Parathyroid adenoma (tissue), 2 donors: ENCODE results near the gene SUOX.
"Not testable (repeated sequence)": the region's sequence is repeated elsewhere in the genome, so short reads cannot be mapped to it uniquely, and the experiment has no call there.

Experiments used
- H2AFZ ChIP-seq: fragments of 300-600 bp; sonication (generic); one replicate; pipeline ENCODE4 v1.7.0; 2017; ENCODE audit warnings: antibody characterized with exemption, mild to moderate bottlenecking
- H3K27ac ChIP-seq: fragments of 300-600 bp; sonication (generic); one replicate; pipeline ENCODE4 v1.7.0; 2017
- H3K27me3 ChIP-seq: fragments of 300-600 bp; sonication (generic); one replicate; pipeline ENCODE4 v1.7.0; 2017; ENCODE audit warnings: low read length; ENCODE audit not compliant: control insufficient read depth, insufficient read depth
- H3K36me3 ChIP-seq: fragments of 300-600 bp; sonication (generic); one replicate; pipeline ENCODE4 v1.7.0; 2017; ENCODE audit warnings: low read length; ENCODE audit not compliant: control insufficient read depth, insufficient read depth
- H3K4me1 ChIP-seq: fragments of 300-600 bp; sonication (generic); one replicate; pipeline ENCODE4 v1.7.0; 2017; ENCODE audit warnings: control low read depth
- H3K4me2 ChIP-seq: fragments of 300-600 bp; sonication (generic); one replicate; pipeline ENCODE4 v1.7.0; 2017; ENCODE audit warnings: low read length
- H3K4me3 ChIP-seq: fragments of 300-600 bp; sonication (generic); one replicate; pipeline ENCODE4 v1.7.0; 2017; ENCODE audit warnings: low read depth, low read length
- H3K79me2 ChIP-seq: fragments of 300-600 bp; sonication (generic); one replicate; pipeline ENCODE4 v1.7.0; 2017; ENCODE audit warnings: control low read depth
- H3K9ac ChIP-seq: fragments of 300-600 bp; sonication (generic); one replicate; pipeline ENCODE4 v1.7.0; 2017; ENCODE audit warnings: mild to moderate bottlenecking
- H3K9me3 ChIP-seq: fragments of 300-600 bp; sonication (generic); one replicate; pipeline ENCODE4 v1.7.0; 2017; ENCODE audit warnings: low read length; ENCODE audit not compliant: control insufficient read depth
- TF ChIP-seq, protein P1 (sequence below): fragments of 300-600 bp; sonication (generic); IDR thresholded peaks from one replicate; pipeline ENCODE4 v1.7.0; 2017; ENCODE audit warnings: antibody characterized with exemption, mild to moderate bottlenecking
- donor health status: primary hyperparathyroidism.

The SUOX gene

GRCh38 chr12:56001487-56002100, 4.5 kb downstream of the SUOX start:
- H3K9me3 ChIP-seq: no peaks in the 10 kb centered on the region
- no peaks in the 10 kb centered on the region for H3K36me3 ChIP-seq
- H3K4me1 ChIP-seq: peaks cover 11% of the 10 kb centered on the region
- TF ChIP-seq, protein P1, sequence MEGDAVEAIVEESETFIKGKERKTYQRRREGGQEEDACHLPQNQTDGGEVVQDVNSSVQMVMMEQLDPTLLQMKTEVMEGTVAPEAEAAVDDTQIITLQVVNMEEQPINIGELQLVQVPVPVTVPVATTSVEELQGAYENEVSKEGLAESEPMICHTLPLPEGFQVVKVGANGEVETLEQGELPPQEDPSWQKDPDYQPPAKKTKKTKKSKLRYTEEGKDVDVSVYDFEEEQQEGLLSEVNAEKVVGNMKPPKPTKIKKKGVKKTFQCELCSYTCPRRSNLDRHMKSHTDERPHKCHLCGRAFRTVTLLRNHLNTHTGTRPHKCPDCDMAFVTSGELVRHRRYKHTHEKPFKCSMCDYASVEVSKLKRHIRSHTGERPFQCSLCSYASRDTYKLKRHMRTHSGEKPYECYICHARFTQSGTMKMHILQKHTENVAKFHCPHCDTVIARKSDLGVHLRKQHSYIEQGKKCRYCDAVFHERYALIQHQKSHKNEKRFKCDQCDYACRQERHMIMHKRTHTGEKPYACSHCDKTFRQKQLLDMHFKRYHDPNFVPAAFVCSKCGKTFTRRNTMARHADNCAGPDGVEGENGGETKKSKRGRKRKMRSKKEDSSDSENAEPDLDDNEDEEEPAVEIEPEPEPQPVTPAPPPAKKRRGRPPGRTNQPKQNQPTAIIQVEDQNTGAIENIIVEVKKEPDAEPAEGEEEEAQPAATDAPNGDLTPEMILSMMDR: no peak
- peak overlapping the region; percentile 65 for H3K27ac ChIP-seq
- H2AFZ ChIP-seq: no peak overlapping the region
- H3K4me2 ChIP-seq: no peak overlapping the region
- H3K79me2 ChIP-seq: peaks cover 10% of the 10 kb centered on the region
- no peaks in the 10 kb centered on the region for H3K27me3 ChIP-seq
- no peak overlapping the region for H3K9ac ChIP-seq
- H3K4me3 ChIP-seq: no peak overlapping the region

- H3K4me1 ChIP-seq: peaks cover 10% of the 10 kb centered on the region
- not testable (repeated sequence) for H3K9ac ChIP-seq, H3K36me3 ChIP-seq, H3K9me3 ChIP-seq, H3K4me2 ChIP-seq, H3K27ac ChIP-seq, H3K4me3 ChIP-seq, H3K79me2 ChIP-seq, H2AFZ ChIP-seq, H3K27me3 ChIP-seq
These were observed 6.3 kb downstream of the SUOX start for GRCh38 chr12:56003376-56003775.

GRCh38 chr12:56004211-56004610, 7.1 kb downstream of the SUOX start:
- Histone ChIP-seq H3K9me3 (no peaks in the 10 kb centered on the region), H3K27ac (no peak overlapping the region), H3K27me3 (no peaks in the 10 kb centered on the region), H3K36me3 (no peaks in the 10 kb centered on the region), H2AFZ (no peak overlapping the region), H3K4me3 (no peak overlapping the region), H3K9ac (no peak overlapping the region), H3K4me1 (peaks cover 10% of the 10 kb centered on the region), H3K4me2 (no peak overlapping the region), H3K79me2 (no peaks in the 10 kb centered on the region)
- TF ChIP-seq, protein P1: no peak

DNA sequence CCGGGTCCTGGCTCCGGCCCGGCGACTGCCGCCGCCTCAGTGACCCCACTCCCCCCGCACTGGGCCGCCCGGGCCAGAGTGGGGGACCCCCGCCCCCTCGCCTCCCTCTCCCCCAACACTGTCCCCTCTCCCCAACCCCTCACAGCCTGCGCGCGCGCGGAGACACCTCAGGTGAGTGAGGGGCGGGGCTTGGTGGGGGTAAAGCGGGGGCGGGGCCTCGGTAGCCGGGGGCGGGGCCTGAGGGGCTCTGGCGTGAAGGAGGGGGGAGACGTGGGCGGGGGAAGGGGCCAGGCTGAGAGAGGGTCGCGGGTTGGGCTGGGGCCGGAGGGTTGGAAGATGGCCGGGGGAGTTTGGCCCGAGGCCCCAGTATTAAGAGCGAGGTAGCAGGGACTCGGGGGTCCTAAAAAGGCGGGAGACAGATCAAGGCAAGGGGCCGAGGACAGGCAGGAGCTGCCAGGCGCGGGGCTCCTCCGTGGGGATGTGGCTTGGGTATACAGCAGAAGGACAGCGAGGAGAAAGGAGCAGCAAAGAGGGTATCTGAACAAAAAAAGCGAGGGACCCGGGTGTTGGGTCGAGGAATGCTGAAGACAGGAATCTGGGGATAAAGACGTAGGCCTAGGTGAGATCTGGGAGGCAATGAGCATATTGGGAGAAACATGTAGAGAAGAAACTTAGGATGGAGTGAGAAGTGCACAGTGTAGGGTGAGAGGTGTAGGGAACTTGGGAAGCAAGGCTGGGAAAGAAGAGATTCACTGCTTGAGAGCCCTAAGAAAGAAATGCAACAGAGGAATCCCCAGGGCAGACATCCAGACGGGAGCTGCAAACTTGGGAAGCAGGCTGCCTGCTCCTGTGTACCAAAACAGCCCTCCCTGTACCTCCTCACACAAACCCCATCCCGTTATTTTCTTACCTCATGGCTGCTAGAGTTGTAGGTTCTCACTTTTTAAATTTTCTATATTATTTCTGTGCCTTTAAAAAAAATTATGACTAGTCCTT, 10.8 kb downstream of the SUOX start:
- H3K27me3 ChIP-seq: no peaks in the 10 kb centered on the region
- TF ChIP-seq, protein P1: no peak
- H3K79me2 ChIP-seq: no peaks in the 10 kb centered on the region
- peak overlapping the region; percentile 92 for H3K27ac ChIP-seq
- no peaks in the 10 kb centered on the region for H3K36me3 ChIP-seq
- peak overlapping the region; percentile 98 for H3K4me2 ChIP-seq
- peak overlapping the region; percentile 63 for H3K9ac ChIP-seq
- H2AFZ ChIP-seq: peak overlapping the region; percentile 95
- H3K4me1 ChIP-seq: peaks cover 11% of the 10 kb centered on the region
- H3K9me3 ChIP-seq: no peaks in the 10 kb centered on the region
- peak overlapping the region; percentile 55 for H3K4me3 ChIP-seq

- Histone ChIP-seq H2AFZ (peak overlapping the region; percentile 17), H3K27me3 (no peaks in the 10 kb centered on the region), H3K4me2 (no peak overlapping the region), H3K9me3 (no peaks in the 10 kb centered on the region), H3K9ac (no peak overlapping the region), H3K4me3 (no peak overlapping the region), H3K4me1 (peaks cover 18% of the 10 kb centered on the region), H3K79me2 (peaks cover 3% of the 10 kb centered on the region), H3K36me3 (no peaks in the 10 kb centered on the region), H3K27ac (peak overlapping the region; percentile 54)
- TF ChIP-seq, protein P1: no peak
These were observed 13.1 kb downstream of the SUOX start for GRCh38 chr12:56010111-56010570.
